Testis (tissue), 3 donors: ENCODE measurements around the gene BTBD1. TPM values are rescaled to one million over a fixed set of nuclear protein-coding genes. Genes with fewer than 3 reads are reported as not detected.

Experiments
- DNase-seq: peaks from one replicate; pipeline ENCODE4 v3.0.0-alpha.2; 2019
- H3K27ac ChIP-seq, 2 donors: fragments of 200-600 bp; sonication (generic); one replicate each; pipeline ENCODE4 v1.5.1; 2019
- H3K27me3 ChIP-seq: fragments of 200-600 bp; sonication (generic); one replicate; pipeline ENCODE4 v1.5.1; 2019
- H3K36me3 ChIP-seq: fragments of 200-600 bp; sonication (generic); one replicate; pipeline ENCODE4 v1.5.1; 2017; ENCODE audit warnings: low read depth; ENCODE audit errors: missing control alignments
- H3K4me1 ChIP-seq: fragments of 200-600 bp; sonication (generic); one replicate; pipeline ENCODE4 v1.5.1; 2019
- H3K4me3 ChIP-seq, 2 donors: fragments of 200-600 bp; sonication (generic); one replicate each; pipeline ENCODE4 v1.5.1; 2017 to 2019
- H3K9me3 ChIP-seq: fragments of 200-600 bp; sonication (generic); one replicate; pipeline ENCODE4 v1.5.1; 2017
- POLR2A ChIP-seq: fragments of 450-650 bp; IDR thresholded peaks from one replicate; pipeline ENCODE4 v1.6.1; 2017; ENCODE audit warnings: antibody characterized with exemption, mild to moderate bottlenecking, moderate library complexity
- WGBS, 2 donors: methylation state at CpG; one replicate each; pipeline ENCODE4 v1.1.5; 2018; 5-methylcytosine and 5-hydroxymethylcytosine counted together
- intact Hi-C: fragments of 100-400 bp; cut with DNase I; formaldehyde crosslinking; loops from one replicate; pipeline ENCODE4 v1.15.1; 2023; ENCODE audit warnings: low total_unique reads
- polyA plus RNA-seq: library from polyadenylated mRNA; stranded (reverse); fragments of 350-450 nt; fragmentation: Illumina TruSeq; extraction: RNeasy Lipid Tissue Mini Kit (QIAGEN cat#74804); gene quantifications from one replicate; pipeline ENCODE4 v1.2.3, GENCODE V29; 2014; ENCODE audit warnings: low read depth, low replicate concordance; ENCODE audit not compliant: insufficient read depth
- total RNA-seq, 2 donors: library from RNA; depleted of rRNA; stranded (reverse); fragments of >200 nt; gene quantifications; one replicate each; pipeline ENCODE4 v1.2.3, GENCODE V29; 2016
- TF ChIP-seq, protein P1 (sequence below), 3 experiments: fragments of 450-650 bp in 2 of 3; fragments of 200-600 bp in 1 of 3; sonication (generic) in 1 of 3; IDR thresholded peaks; one replicate each; pipeline ENCODE4 v1.5.1; 2016 to 2019; ENCODE audit warnings: antibody characterized with exemption in 3 of 3, mild to moderate bottlenecking in 2 of 3, moderate library complexity in 1 of 3

Gene BTBD1
- total and polyA plus RNA-seq, 3 donors from 2014 or later: 94.6 to 118 (median 104) TPM

DNA sequence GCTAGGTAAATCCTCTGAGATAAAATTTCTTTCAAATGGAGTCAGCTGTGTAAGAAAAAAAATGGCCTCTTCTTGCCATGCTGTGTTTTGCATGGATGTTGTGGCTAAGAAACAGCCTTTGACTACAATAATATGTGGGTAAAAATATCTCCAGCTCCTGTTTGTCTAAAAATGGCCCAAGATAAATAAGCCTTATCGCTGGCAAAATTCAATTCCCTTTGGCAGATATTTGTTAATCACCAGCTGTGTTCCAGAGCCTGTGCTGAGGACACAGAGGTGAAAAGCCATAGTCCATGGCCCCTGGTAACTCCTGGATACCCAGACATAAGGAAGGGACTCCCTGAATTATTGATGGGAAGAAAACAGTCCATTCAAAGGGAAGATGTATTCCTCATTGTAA is 96.4 kb downstream of the BTBD1 start:
- 65 to 85% methylated on average over 1 of the region's 1 CpG for WGBS, 2 donors
- Histone ChIP-seq H3K4me3 (no peak overlapping the region), H3K27ac (no peak overlapping the region), H3K36me3 (no peaks in the 10 kb centered on the region), H3K27me3 (no peaks in the 10 kb centered on the region), H3K4me1 (no peaks in the 10 kb centered on the region), H3K9me3 (no peaks in the 10 kb centered on the region)
- no peak for DNase-seq
- intact Hi-C loops: no loop called here
- TF ChIP-seq POLR2A: no peak
- TF ChIP-seq, protein P1, sequence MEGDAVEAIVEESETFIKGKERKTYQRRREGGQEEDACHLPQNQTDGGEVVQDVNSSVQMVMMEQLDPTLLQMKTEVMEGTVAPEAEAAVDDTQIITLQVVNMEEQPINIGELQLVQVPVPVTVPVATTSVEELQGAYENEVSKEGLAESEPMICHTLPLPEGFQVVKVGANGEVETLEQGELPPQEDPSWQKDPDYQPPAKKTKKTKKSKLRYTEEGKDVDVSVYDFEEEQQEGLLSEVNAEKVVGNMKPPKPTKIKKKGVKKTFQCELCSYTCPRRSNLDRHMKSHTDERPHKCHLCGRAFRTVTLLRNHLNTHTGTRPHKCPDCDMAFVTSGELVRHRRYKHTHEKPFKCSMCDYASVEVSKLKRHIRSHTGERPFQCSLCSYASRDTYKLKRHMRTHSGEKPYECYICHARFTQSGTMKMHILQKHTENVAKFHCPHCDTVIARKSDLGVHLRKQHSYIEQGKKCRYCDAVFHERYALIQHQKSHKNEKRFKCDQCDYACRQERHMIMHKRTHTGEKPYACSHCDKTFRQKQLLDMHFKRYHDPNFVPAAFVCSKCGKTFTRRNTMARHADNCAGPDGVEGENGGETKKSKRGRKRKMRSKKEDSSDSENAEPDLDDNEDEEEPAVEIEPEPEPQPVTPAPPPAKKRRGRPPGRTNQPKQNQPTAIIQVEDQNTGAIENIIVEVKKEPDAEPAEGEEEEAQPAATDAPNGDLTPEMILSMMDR (IDR thresholded peaks at IDR 0.05): no peak

DNA sequence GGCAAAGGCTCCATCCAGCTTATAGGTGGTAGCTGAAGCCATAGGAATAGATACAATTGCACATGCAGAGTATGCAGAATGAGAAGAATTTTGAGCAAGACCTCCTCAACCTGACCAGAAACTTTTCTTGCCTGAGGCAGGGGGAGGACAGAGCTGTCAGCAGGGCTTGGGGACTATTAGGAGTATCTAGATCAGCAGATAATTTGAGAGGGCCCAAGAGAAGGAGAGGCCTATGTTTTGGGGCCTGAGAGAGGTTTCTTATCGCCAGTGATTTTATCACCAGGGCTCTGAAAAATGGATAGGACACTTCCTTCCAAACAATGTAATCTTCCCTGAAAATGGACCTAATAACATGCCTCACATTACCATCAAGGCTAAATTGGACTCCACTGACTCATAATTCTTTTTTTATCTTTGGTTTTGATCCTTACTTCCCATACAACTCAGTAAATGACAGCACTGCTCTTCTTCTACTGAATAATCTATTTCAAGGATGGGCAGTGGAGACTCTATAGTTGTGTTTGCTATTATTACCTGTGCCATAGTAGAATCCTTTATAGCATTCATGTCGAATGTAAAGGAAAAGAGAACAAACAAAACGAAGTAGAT is 96.9 kb downstream of the BTBD1 start:
- intact Hi-C loops: no loop called here
- WGBS, 2 donors: 77 to 79% methylated on average over 3 of the region's 3 CpGs
- Histone ChIP-seq H3K9me3 (no peaks in the 10 kb centered on the region), H3K4me1 (no peaks in the 10 kb centered on the region), H3K27ac (no peak overlapping the region), H3K36me3 (no peaks in the 10 kb centered on the region), H3K27me3 (no peaks in the 10 kb centered on the region), H3K4me3 (no peak overlapping the region)
- TF ChIP-seq POLR2A: no peak
- TF ChIP-seq, protein P1 (IDR thresholded peaks at IDR 0.05): no peak
- DNase-seq: no peak

DNA sequence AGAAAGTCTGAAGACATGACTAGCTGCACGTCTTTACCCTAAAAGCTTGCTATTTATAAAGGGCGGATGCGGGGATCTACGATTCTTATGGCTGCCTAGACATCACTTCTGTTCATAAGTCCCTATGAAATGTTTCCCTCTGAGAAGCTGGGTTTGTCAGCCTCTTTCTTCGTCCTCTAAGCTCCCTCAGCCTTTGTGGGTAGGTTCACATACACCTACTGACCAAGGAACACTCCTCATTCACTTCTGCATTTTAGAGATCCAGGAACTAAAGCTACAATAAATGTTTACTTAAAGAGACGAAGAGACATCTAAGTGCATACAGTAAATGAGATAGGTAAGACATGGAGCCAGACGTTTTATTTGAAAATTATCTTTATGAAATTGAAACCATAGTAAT is 97.7 kb downstream of the BTBD1 start:
- Histone ChIP-seq H3K9me3 (no peaks in the 10 kb centered on the region), H3K4me1 (no peaks in the 10 kb centered on the region), H3K4me3 (no peak overlapping the region), H3K36me3 (no peaks in the 10 kb centered on the region), H3K27me3 (no peaks in the 10 kb centered on the region), H3K27ac (no peak overlapping the region)
- TF ChIP-seq, protein P1 (IDR thresholded peaks at IDR 0.05): no peak
- TF ChIP-seq POLR2A: no peak
- no peak for DNase-seq
- intact Hi-C loops: no loop called here
- WGBS, 2 donors: 85 to 88% methylated on average over 7 of the region's 7 CpGs

DNA sequence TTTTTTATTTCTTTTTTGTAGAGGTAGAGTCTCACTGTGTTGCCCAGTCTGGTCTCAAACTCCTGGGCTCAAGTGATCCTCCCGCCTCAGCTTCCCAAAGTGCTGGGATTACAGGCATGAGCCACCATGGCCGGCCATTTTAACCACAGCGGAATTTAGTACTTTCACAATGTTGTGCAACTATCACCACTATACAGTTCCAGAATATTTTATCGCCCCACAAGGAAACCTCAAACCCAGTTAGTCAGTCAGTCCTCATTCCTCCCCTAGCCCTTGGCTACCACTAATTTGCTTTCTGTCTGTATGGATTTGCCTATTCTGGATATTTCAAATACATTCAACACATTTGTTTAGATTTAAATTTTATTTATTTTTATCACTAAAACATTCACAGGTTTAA is 99.0 kb downstream of the BTBD1 start:
- Histone ChIP-seq H3K9me3 (no peaks in the 10 kb centered on the region), H3K27me3 (no peaks in the 10 kb centered on the region), H3K36me3 (no peaks in the 10 kb centered on the region), H3K4me1 (no peaks in the 10 kb centered on the region), H3K4me3 (no peak overlapping the region), H3K27ac (no peak overlapping the region)
- DNase-seq: no peak
- 89 to 90% methylated on average over 4 of the region's 4 CpGs for WGBS, 2 donors
- TF ChIP-seq, protein P1 (IDR thresholded peaks at IDR 0.05): no peak
- no peak for TF ChIP-seq POLR2A
- intact Hi-C loops: no loop called here

DNA sequence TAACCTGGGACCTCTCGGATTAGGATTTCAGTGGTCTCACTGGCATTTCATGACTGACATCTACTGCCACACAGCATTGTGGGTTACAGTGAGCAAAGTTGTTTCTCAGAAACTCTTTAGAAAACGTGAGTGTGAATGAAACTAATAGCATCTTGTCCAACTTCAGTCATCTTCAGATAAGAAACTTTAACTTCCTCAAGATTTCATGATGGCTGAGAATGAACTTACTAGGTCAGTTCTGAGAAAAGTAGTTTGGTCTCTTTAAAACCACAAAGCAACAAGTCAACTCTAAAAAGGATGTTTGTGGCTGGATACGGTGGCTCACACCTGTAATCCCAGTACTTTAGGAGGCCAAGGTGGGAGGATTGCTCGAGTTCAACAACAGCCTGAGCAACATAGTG is 100.4 kb downstream of the BTBD1 start:
- no peaks in the 10 kb centered on the region for H3K4me1 ChIP-seq
- intact Hi-C loops: no loop called here
- H3K27me3 ChIP-seq: no peaks in the 10 kb centered on the region
- DNase-seq: no peak
- TF ChIP-seq, protein P1 (IDR thresholded peaks at IDR 0.05): no peak
- TF ChIP-seq POLR2A: no peak
- H3K9me3 ChIP-seq: no peaks in the 10 kb centered on the region
- no peak overlapping the region for H3K27ac ChIP-seq
- 82 to 85% methylated on average over 4 of the region's 4 CpGs for WGBS, 2 donors
- no peak overlapping the region for H3K4me3 ChIP-seq
- H3K36me3 ChIP-seq: no peaks in the 10 kb centered on the region
